Stimulated activated CD4-positive, alpha-beta T cell treated with anti-CD3 and anti-CD28 coated beads, TNF-alpha, amount 100 ng/mL, for 1 hour (primary cell): Measurements from ENCODE around the gene ADSL.
"Not testable (repeated sequence)": the region's sequence is repeated elsewhere in the genome, so short reads cannot be mapped to it uniquely, and the experiment has no call there.

Experiments used
- DNase-seq, 3 donors: peaks; one replicate each; pipeline ENCODE4 v3.0.0-alpha.2; 2020; ENCODE audit warnings: low read depth in 3 of 3, low spot score in 1 of 3

Gene ADSL

DNA sequence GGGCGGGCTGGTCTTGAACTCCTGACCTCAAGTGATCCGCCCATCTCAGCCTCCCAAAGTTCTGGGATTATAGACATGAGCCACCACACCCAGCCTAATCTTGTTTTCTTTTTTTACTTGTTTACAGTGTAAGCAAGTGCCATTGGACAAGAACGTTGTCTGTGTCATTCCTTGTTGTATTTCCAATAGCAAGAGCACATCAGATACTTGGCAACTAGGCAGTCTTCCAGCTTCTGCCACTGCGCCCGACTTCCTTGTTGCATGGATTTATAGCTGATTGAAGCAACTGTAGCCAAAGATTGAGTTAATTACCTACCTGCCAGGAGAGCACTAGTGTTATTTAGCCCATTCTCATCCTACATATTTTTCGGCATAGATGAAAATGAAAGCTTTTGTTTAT, 21.0 kb downstream of the ADSL start:
- DNase-seq: no peak

- no peak for DNase-seq
These were observed 21.7 kb downstream of the ADSL start for GRCh38 chr22:40368016-40368415.

- no peak for DNase-seq
These were observed 22.5 kb downstream of the ADSL start for GRCh38 chr22:40368836-40369235.

GRCh38 chr22:40374567-40374966, 28.3 kb downstream of the ADSL start:
- no peak for DNase-seq

DNA sequence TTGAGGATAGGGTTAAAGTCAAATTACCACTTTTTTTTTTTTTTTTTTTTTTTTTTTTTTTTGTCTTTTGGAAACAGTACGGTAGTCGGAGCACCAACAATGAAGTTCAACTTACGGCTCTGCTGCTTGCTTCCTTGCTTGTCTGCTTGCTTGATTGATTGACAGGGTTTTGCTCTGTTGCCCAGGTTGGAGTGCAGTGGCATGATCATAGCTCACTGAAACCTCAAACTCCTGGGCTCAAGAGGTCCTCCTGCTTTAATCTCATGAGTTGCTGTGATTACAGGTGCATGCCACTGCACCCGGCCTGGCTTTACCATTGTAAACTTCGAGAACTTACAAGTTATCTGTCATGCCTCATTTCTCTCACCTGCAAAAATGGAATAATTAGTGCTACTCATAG, 29.8 kb downstream of the ADSL start:
- DNase-seq: no peak

GRCh38 chr22:40377931-40378330, 31.6 kb downstream of the ADSL start:
- no peak for DNase-seq

DNA sequence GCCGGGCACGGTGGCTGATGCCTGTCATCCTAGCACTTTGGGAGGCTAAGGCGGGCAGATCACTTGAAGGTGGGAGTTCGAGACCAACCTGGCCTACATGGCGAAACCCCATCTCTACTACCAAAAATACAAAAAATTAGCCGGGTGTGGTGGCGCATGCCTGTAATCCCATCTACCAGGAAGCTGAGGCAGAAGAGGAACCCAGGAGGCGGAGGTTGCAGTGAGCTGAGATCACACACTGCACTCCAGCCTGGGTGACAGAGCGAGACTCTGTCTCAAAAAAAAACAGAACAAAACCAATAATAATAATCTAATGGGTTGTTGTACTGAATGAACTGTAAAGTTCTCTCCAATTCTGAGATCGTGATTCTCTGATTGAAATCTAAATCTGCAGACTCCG, 32.1 kb downstream of the ADSL start:
- DNase-seq: not testable (repeated sequence)

DNA sequence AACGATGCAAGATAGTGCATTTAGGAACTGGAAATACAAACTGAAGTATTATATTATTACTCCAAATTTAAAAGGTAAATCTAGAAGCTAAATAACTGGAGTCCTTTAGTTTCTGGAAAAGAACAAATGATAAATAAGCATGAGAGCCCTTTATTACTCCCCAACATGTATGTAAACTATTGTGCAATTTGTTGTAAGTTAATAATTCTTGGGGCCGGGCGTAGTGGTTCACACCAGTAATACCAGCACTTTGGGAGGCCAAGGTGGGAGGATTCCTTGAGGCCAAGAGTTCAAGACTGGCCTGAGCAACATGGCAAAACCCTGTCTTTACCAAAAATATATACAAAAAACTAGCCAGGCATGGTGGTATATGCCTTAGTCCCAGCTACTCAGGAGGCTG, 35.2 kb downstream of the ADSL start:
- DNase-seq: no peak

DNA sequence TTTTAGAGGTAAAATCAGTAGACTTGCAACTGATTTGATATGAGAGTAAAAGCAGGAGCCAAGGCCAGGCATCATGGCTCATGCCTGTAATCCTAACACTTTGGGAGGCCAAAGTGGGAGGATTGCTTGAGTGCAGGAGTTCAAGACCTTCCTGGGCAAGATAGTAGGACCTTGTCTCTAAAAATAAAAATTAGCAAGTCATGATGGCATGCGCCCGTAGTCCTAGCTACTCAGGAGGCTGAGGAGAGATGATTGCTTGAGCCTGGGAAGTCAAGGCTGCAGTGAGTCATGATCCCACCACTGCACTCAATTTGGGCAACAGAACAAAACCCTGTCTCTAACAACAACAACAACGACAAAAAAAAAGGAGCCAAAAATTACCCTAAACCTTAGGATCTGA, 37.6 kb downstream of the ADSL start:
- DNase-seq: no peak

DNA sequence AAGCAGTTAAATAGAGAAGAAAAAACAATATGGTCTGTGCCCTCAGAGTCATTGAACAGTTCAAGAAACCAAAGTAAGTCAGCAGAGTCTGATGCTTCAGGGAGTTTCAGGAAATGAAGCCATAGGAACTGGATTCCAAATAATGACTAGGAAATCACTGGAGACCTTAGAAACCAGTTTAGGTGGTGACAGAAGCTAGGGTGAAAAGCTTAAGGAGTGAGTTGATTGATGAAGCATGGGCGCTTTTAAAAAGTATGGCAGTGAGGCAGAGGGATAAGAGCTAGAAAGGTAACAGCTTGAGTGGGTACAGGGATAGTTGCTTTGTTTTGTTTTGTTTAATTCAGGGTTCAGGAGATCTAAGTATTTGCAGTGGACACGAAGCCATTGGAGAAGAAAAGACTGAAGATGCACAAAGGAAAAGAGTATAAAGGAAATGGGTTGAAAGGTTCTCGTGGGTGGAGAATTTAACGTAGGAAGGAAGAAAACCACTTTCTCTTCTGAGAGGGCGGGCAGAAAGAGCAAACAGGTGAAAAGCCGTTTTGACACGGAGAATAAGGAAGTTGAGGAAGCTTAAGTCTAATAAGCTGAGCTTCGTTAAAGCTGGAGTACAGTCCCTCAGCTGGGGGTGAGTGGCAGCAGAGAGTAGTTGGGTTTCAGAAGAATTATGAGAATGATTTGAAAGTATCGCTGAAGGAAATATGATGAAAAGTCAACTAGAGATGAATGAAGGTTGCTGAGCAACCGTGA, 38.9 kb downstream of the ADSL start:
- no peak for DNase-seq

DNA sequence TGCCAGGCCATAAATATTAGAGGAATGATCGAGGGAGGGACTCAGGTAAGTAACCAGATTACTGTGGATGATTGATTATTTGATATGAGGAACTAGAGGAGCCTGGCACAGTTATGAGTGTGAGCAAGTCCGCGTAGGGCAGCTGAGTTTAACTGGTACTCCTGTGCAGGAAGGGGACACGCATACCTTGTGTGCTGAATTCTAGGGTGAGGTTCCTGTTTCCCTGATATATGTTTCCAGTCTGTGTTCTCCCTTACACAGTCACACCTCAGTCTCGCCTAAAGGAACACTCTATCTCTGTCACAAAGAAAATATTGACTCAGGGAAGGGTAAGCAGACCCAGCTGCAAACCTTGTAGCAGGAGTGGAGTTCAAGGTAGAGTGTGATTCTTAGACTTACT, 41.4 kb downstream of the ADSL start:
- DNase-seq: no peak

- DNase-seq: no peak
These were observed 41.9 kb downstream of the ADSL start for GRCh38 chr22:40388231-40388630.

DNA sequence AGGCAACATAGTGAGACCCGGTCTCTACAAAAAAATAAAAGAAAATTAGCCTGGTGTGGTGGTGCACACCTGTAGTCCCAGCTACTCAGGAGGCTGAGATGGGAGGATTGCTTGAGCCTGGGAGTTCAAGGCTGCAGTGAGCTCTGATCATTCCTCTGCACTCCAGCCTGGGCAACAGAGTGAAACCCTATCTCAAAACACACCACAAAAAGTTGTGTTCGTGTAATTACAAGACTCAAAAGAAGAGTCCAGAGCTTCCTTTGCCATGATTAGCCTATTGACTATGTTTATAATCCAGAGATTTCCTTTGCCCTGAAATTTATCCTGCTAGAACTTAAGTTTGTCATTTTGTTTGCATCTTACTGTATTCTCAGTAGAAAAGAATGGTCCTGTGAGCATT, 45.1 kb downstream of the ADSL start:
- DNase-seq: no peak

GRCh38 chr22:40392618-40393017, 46.3 kb downstream of the ADSL start:
- no peak for DNase-seq

- no peak for DNase-seq
These were observed 48.3 kb downstream of the ADSL start for GRCh38 chr22:40394607-40395006.

GRCh38 chr22:40395607-40396006, 49.3 kb downstream of the ADSL start:
- no peak for DNase-seq

GRCh38 chr22:40396882-40397281, 50.6 kb downstream of the ADSL start:
- DNase-seq: no peak

- DNase-seq: no peak
These were observed 51.1 kb downstream of the ADSL start for GRCh38 chr22:40397396-40397795.

- DNase-seq: no peak
These were observed 53.3 kb downstream of the ADSL start for GRCh38 chr22:40399621-40400020.

DNA sequence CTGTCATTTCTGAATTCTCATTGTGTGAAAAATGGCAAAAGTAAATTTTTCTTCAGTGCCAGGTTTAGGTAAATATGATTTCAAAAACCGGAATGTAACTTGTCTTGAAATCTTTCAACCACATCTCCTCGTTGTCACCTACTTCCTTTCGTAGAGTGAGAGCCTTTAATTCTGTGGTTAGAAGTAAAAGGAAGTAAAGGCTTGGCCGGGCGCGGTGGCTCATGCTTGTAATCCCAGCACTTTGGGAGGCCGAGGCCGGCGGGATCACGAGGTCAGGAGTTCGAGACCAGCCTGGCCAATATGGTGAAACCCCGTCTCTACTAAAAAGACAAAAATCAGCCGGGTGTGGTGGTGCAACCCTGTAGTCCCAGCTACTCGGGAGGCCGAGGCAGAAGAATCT, 53.9 kb downstream of the ADSL start:
- DNase-seq: no peak

- DNase-seq: peak in 2 of 3 donors; percentile 7 to 18
These were observed 55.2 kb downstream of the ADSL start for GRCh38 chr22:40401532-40401931.

DNA sequence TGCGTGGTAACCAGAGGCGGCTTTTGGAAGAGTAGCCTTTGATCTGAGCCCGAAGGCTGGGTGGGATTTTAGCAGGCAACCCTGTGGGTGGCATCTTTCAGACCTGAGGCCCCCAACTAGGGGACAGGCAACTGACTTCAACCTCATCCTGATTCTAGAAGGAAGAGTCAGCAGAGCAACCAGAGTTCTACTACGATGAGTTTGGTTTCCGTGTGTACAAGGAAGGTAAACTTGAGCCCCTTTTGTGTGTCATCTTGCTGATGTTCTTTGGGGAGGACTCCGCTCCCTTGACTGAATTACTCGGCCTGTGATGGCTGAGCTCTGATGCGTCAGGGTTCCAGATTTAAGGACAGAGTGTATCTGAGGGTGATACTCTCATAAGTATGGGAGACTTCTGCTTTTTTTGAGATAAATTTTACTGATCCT, 55.7 kb downstream of the ADSL start:
- no peak for DNase-seq

DNA sequence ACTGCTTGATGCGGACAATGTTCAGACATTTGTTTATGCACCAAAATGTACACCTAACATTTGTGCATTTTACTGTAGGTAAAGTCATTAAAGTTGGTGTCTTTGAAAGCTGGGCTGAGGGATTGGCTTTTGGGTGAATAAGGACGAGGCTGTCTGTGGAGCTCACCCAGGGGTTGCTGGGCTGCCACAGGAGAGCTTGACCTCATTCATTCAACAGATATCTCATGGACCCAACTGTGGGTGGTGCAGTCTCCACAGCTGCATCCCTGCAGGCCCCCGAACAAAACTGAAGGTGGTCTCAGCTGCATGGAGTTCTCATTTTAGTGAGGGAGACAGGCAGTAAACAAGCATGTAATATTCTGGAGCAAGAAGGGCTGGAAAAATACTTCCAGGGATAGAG, 56.8 kb downstream of the ADSL start:
- no peak for DNase-seq
